IMR-90 (cell line): Measurements from ENCODE around the gene OR4C3. TPM values are rescaled to one million over a fixed set of nuclear protein-coding genes. Genes with fewer than 3 reads are reported as not detected.
"Not testable (repeated sequence)": the region's sequence is repeated elsewhere in the genome, so short reads cannot be mapped to it uniquely, and the experiment has no call there.

Experiments used
- ATAC-seq: fragments of 200-7000 bp; cut with Tn5 transposase; 2 replicates; pipeline ENCODE4 v1.9.1; 2020; ENCODE audit warnings: low read depth, mild to moderate bottlenecking, moderate library complexity
- BruUV-seq: library from RNA; stranded (reverse); fragments of 400-500 nt; replicated peaks from 2 replicates; lab custom pipeline; 2021; lab: Mats Ljungman, UMichigan
- CTCF ChIA-PET: fragments of 300-600 bp; formaldehyde crosslinking; extraction: SDS; loops from one replicate; lab custom pipeline; 2021; ENCODE audit warnings: antibody characterized with exemption; lab: Yijun Ruan, JAX
- POLR2A ChIA-PET: fragments of 300-600 bp; sonication (Branson Sonifier 250); formaldehyde crosslinking; loops from one replicate; lab custom pipeline; 2022; ENCODE audit warnings: antibody characterized with exemption; ENCODE audit not compliant: unreplicated experiment; lab: Charles Lee
- DNase-seq: peaks from one replicate; pipeline ENCODE4 v3.0.0; 2013
- H2AFZ ChIP-seq: replicated peaks from 2 replicates; pipeline ENCODE3; 2013; ENCODE audit warnings: low read length, mild to moderate bottlenecking; ENCODE audit not compliant: poor library complexity
- H2AK5ac ChIP-seq: 2 replicates; pipeline ENCODE4 v1.6.1; 2013; ENCODE audit warnings: low read depth, low read length, inconsistent platforms
- H2AK9ac ChIP-seq: replicated peaks from 2 replicates; pipeline ENCODE3; 2013; ENCODE audit warnings: mild to moderate bottlenecking, low read depth, low read length, moderate library complexity; ENCODE audit not compliant: poor library complexity
- H2BK120ac ChIP-seq: 2 replicates; pipeline ENCODE4 v1.6.1; 2013; ENCODE audit warnings: low read depth, low read length, inconsistent platforms
- H2BK15ac ChIP-seq: 3 replicates; pipeline ENCODE4 v1.6.1; 2013; ENCODE audit warnings: low read depth, low read length, inconsistent platforms
- H2BK20ac ChIP-seq: 2 replicates; pipeline ENCODE4 v1.6.1; 2013; ENCODE audit warnings: low read depth, mild to moderate bottlenecking, inconsistent platforms, low read length, moderate library complexity
- H2BK5ac ChIP-seq: 2 replicates; pipeline ENCODE4 v1.6.1; 2013; ENCODE audit warnings: mild to moderate bottlenecking, low read depth, low read length, inconsistent platforms; ENCODE audit not compliant: poor library complexity, severe bottlenecking
- H3K14ac ChIP-seq: replicated peaks from 2 replicates; pipeline ENCODE4 v1.6.1; 2013; ENCODE audit warnings: low read depth, low read length, inconsistent platforms
- H3K18ac ChIP-seq: 2 replicates; pipeline ENCODE4 v1.6.1; 2013; ENCODE audit warnings: low read depth, low read length, control low read depth
- H3K23ac ChIP-seq: 2 replicates; pipeline ENCODE4 v1.6.1; 2013; ENCODE audit warnings: low read depth, low read length, inconsistent platforms
- H3K27ac ChIP-seq: 2 replicates; pipeline ENCODE4 v1.5.1; 2013; ENCODE audit warnings: mild to moderate bottlenecking, control low read depth, low read length; ENCODE audit not compliant: insufficient read depth
- H3K27me3 ChIP-seq: 2 replicates; pipeline ENCODE4 v1.6.1; 2013; ENCODE audit warnings: low read length; ENCODE audit not compliant: control insufficient read depth, insufficient read depth
- H3K36me3 ChIP-seq: 2 replicates; pipeline ENCODE4 v1.6.1; 2013; ENCODE audit warnings: low read length, mixed read lengths; ENCODE audit not compliant: control insufficient read depth, insufficient read depth
- H3K4ac ChIP-seq: 2 replicates; pipeline ENCODE4 v1.6.1; 2013; ENCODE audit warnings: low read depth, low read length, inconsistent platforms
- H3K4me1 ChIP-seq: 2 replicates; pipeline ENCODE4 v1.6.1; 2013; ENCODE audit warnings: low read length, mixed read lengths; ENCODE audit not compliant: control insufficient read depth, insufficient read depth
- H3K4me2 ChIP-seq: 2 replicates; pipeline ENCODE4 v1.6.1; 2013; ENCODE audit warnings: low read depth, mild to moderate bottlenecking, control low read depth, low read length, moderate library complexity
- H3K4me3 ChIP-seq: 2 replicates; pipeline ENCODE4 v1.5.1; 2013; ENCODE audit warnings: low read depth, mild to moderate bottlenecking, control low read depth, low read length, moderate library complexity; ENCODE audit not compliant: insufficient read depth
- H3K56ac ChIP-seq: 2 replicates; pipeline ENCODE4 v1.6.1; 2013; ENCODE audit warnings: low read length, inconsistent platforms; ENCODE audit not compliant: insufficient read depth; ENCODE audit errors: extremely low read depth
- H3K79me1 ChIP-seq, 2 experiments: 2 replicates each; pipeline ENCODE4 v1.6.1; 2013; ENCODE audit warnings: low read length in 2 of 2, inconsistent platforms in 1 of 2, low read depth in 1 of 2
- H3K9ac ChIP-seq: 2 replicates; pipeline ENCODE4 v1.6.1; 2013; ENCODE audit warnings: low read depth, low read length, control low read depth
- H3K9me1 ChIP-seq: 2 replicates; pipeline ENCODE4 v1.6.1; 2013; ENCODE audit warnings: low read length, inconsistent platforms; ENCODE audit not compliant: insufficient read depth
- H3K9me3 ChIP-seq: 2 replicates; pipeline ENCODE4 v1.6.1; 2013; ENCODE audit warnings: low read length; ENCODE audit not compliant: control insufficient read depth, insufficient read depth
- H4K20me1 ChIP-seq: 2 replicates; pipeline ENCODE4 v1.6.1; 2013; ENCODE audit warnings: low read length, inconsistent platforms; ENCODE audit not compliant: insufficient read depth
- H4K5ac ChIP-seq: 2 replicates; pipeline ENCODE4 v1.6.1; 2013; ENCODE audit warnings: mild to moderate bottlenecking, low read depth, low read length, control low read depth
- H4K8ac ChIP-seq, 2 experiments: 2 replicates each; pipeline ENCODE4 v1.6.1; 2013; ENCODE audit warnings: low read depth in 2 of 2, low read length in 2 of 2, control low read depth in 1 of 2, inconsistent platforms in 1 of 2
- H4K91ac ChIP-seq: 2 replicates; pipeline ENCODE4 v1.6.1; 2013; ENCODE audit warnings: low read depth, low read length, inconsistent platforms; ENCODE audit not compliant: insufficient read depth
- WGBS, 2 experiments: methylation state at CpG; one replicate each; pipeline versions ENCODE4 v1.1.5 to v1.1.7; 2013; ENCODE audit warnings: missing lambda C conversion rate in 2 of 2; ENCODE audit not compliant: insufficient read length in 1 of 2; ENCODE audit errors: extremely low coverage in 2 of 2; 5-methylcytosine and 5-hydroxymethylcytosine counted together
- dilution Hi-C: fragments of 300-500 bp; cut with HindIII; formaldehyde crosslinking; loops from one replicate; pipeline ENCODE4 v1.14.3; 2018; ENCODE audit warnings: low sequenced_read_pairs; ENCODE audit not compliant: unreplicated experiment
- in situ Hi-C: fragments of 300-500 bp; cut with MboI; formaldehyde crosslinking; loops from 3 replicates; pipeline ENCODE4 v1.14.3; 2019; ENCODE audit warnings: low sequenced_read_pairs, inconsistent platforms, mixed read lengths
- intact Hi-C: fragments of 100-400 bp; cut with micrococcal nuclease; formaldehyde crosslinking; loops from 2 replicates; pipeline ENCODE4 v1.10.0; 2022
- polyA plus RNA-seq, 3 experiments: library from polyadenylated mRNA; depleted of rRNA; stranded (reverse); fragments of >200 nt; gene quantifications; 2 replicates each; pipeline ENCODE4 v1.2.3, GENCODE V29; 2012; ENCODE audit warnings: low replicate concordance in 1 of 3
- total RNA-seq: library from RNA; depleted of rRNA; stranded (reverse); fragments of >200 nt; gene quantifications from 2 replicates; pipeline ENCODE4 v1.2.3, GENCODE V29; 2012

Gene OR4C3
- total and polyA plus RNA-seq, 2 of the 4 experiments (the other 2 are of a cell fraction): not detected

- H3K36me3 ChIP-seq, H4K8ac ChIP-seq, H3K79me1 ChIP-seq, H3K18ac ChIP-seq, H3K9me1 ChIP-seq, H3K4me1 ChIP-seq, H4K5ac ChIP-seq, H2BK5ac ChIP-seq, H2BK20ac ChIP-seq, H2AFZ ChIP-seq, BruUV-seq, DNase-seq, POLR2A ChIA-PET, H3K27ac ChIP-seq, H3K56ac ChIP-seq, H3K9me3 ChIP-seq, ATAC-seq, dilution Hi-C loops, H2AK9ac ChIP-seq, H3K9ac ChIP-seq, H2BK120ac ChIP-seq, CTCF ChIA-PET, H3K23ac ChIP-seq, H3K4me3 ChIP-seq, H3K14ac ChIP-seq, H4K91ac ChIP-seq, H4K20me1 ChIP-seq, intact Hi-C loops, H3K27me3 ChIP-seq, in situ Hi-C loops, H2BK15ac ChIP-seq, H3K4me2 ChIP-seq, H3K4ac ChIP-seq, H2AK5ac ChIP-seq: not testable (repeated sequence)
- WGBS, 2 experiments: no CpG with 5 or more reads among the region's 2 CpGs
These were observed 17.8 kb downstream of the OR4C3 start for GRCh38 chr11:48342505-48342904.

- intact Hi-C loops, H3K36me3 ChIP-seq, H2BK15ac ChIP-seq, H2AK9ac ChIP-seq, H2BK5ac ChIP-seq, H3K27ac ChIP-seq, H2BK20ac ChIP-seq, H4K8ac ChIP-seq, H3K79me1 ChIP-seq, H4K20me1 ChIP-seq, H3K4me2 ChIP-seq, H3K27me3 ChIP-seq, H3K9me3 ChIP-seq, BruUV-seq, H3K23ac ChIP-seq, H2AFZ ChIP-seq, POLR2A ChIA-PET, H3K4me3 ChIP-seq, H3K56ac ChIP-seq, in situ Hi-C loops, H3K9ac ChIP-seq, H2AK5ac ChIP-seq, CTCF ChIA-PET, ATAC-seq, DNase-seq, H3K4ac ChIP-seq, H3K9me1 ChIP-seq, H2BK120ac ChIP-seq, H4K5ac ChIP-seq, dilution Hi-C loops, H3K14ac ChIP-seq, H3K4me1 ChIP-seq, H4K91ac ChIP-seq, H3K18ac ChIP-seq: not testable (repeated sequence)
- 50% methylated on average over 2 of the region's 5 CpGs; no CpG with 5 or more reads in 1 of the 2 experiments for WGBS, 2 experiments
These were observed 21.6 kb downstream of the OR4C3 start for GRCh38 chr11:48346286-48346685.
